Measurements from ENCODE around the gene C16orf92.

Gene C16orf92

GRCh38 chr16:29989111-29989858 is 33.7 kb upstream of the C16orf92 start:
- no peak for DNase-seq

- no peak for DNase-seq
Observed at GRCh38 chr16:29990034-29990433, 33.0 kb upstream of the C16orf92 start.

GRCh38 chr16:29990883-29991570 is 32.0 kb upstream of the C16orf92 start:
- no peak for DNase-seq

- DNase-seq: no peak
Observed at GRCh38 chr16:29991571-29991904, 31.5 kb upstream of the C16orf92 start.

- DNase-seq: no peak
Observed at GRCh38 chr16:29992344-29992967, 30.5 kb upstream of the C16orf92 start.

- DNase-seq: no peak
Observed at GRCh38 chr16:29993191-29993902, 29.7 kb upstream of the C16orf92 start.

- no peak for DNase-seq
Observed at GRCh38 chr16:29993903-29994599, 28.9 kb upstream of the C16orf92 start.

- peak; percentile 75 for DNase-seq
Observed at GRCh38 chr16:29994600-29995323, 28.2 kb upstream of the C16orf92 start.

GRCh38 chr16:29995324-29995910 is 27.6 kb upstream of the C16orf92 start, which contains the start of gene HIRIP3:
TSS of gene HIRIP3 (minus strand) at chr16:29995617. CDS start at chr16:29995605, 12 bp downstream.
- peak; percentile 89 for DNase-seq

GRCh38 chr16:29995911-29996765 is 26.9 kb upstream of the C16orf92 start, which contains the start of gene INO80E:
TSS of gene INO80E (plus strand) at chr16:29996241. CDS start at chr16:29996311, 70 bp downstream.
- peak; percentile 99 for DNase-seq

- no peak for DNase-seq
Observed at GRCh38 chr16:29996766-29997250, 26.2 kb upstream of the C16orf92 start.

- no peak for DNase-seq
Observed at GRCh38 chr16:29999605-30000004, 23.4 kb upstream of the C16orf92 start.

- no peak for DNase-seq
Observed at GRCh38 chr16:30000735-30001631, 22.0 kb upstream of the C16orf92 start.

GRCh38 chr16:30002614-30003346 is 20.2 kb upstream of the C16orf92 start:
- DNase-seq: no peak

GRCh38 chr16:30003670-30004423 is 19.2 kb upstream of the C16orf92 start:
- DNase-seq: no peak

- DNase-seq: no peak
Observed at GRCh38 chr16:30004424-30004776, 18.6 kb upstream of the C16orf92 start.

- no peak for DNase-seq
Observed at GRCh38 chr16:30004811-30005242, 18.2 kb upstream of the C16orf92 start.
